Activated CD4-positive, alpha-beta T cell treated with anti-CD3 and anti-CD28 coated beads, Interleukin-2, Interleukin-6, amounts not matched to agents 100 ng/mL and 50 ng/mL, durations not matched to agents 16 hours and 8 hours (primary cell): ENCODE data around the gene ERBB2.
A peak's percentile ranks its signal among the peaks of the same experiment; 100 is the strongest.

Source experiments
- DNase-seq: peaks from one replicate; pipeline ENCODE4 v3.0.0-alpha.2; 2020

Gene ERBB2

DNA sequence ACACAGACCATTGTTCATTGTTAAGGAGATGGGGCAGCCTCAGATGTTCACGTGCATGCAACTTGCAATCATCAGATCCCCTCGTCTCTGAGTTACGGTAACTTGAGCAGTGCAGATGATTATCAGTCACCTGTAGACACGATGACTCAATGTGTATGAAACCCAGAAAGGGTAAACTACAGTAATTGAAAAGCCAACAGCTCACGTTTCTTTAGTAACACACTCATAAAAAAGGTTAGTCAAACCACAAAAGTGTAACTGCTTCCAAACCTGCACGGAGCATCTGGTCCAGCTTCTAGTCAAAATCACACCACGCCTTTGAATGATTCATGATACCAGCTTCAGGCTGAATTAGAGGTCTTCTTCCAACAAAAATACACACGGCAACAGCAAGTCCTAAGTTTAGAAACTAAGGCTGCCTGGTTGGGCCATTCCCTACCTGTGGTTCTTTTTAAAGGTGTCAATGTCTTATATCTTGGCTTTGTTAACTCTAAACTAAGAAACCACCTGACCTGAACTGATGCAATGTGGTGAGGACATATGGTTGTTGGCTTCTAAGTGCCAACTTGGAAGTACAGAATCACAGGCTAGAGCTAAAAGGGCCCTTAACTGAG lies 70.2 kb downstream of the ERBB2 start:
- peak; percentile 93 for DNase-seq

DNA sequence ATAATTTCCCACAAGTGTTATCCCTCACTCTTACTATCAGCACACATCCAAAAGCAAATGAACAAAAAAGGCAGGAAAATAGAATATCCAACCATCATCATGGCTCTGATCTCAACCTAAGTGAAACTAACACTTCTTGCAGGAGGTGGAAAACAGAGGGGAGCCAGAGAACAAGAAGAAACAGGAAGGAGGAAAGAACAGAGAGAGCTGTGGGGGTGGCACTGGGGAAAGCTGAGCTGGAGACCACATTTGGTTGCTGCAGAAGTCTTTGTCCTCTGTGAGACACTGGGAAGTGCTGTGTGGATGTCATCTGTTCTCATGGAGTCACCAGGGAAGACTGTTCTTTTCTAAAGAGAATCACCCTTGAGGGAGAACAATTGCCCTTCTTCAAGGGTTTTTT lies 72.6 kb downstream of the ERBB2 start:
- no peak for DNase-seq

GRCh38 chr17:39772987-39773934 lies 73.4 kb downstream of the ERBB2 start:
- no peak for DNase-seq

- DNase-seq, result peak; percentile 60
These were observed 74.2 kb downstream of the ERBB2 start for GRCh38 chr17:39774047-39774446.

DNA sequence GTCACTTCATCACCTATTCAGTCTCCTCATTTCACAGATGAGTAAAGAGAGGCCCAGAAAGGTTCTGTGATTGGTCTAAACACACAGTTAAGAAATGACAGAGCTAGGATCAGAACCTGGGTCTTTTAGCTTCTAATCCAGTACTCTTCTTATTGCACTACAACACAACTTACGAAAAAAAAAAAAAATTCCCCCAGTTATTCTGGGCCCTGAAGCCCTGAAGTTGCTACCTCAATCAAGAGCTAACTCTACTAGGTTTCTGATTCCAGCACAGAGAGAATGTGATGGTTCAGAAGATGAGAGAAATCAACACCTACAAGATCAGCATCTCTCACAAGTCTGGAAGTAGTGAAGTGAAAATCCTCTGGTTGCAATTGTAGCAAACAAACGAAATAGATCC lies 75.2 kb downstream of the ERBB2 start:
- DNase-seq, result peak; percentile 69

GRCh38 chr17:39776252-39776651 lies 76.4 kb downstream of the ERBB2 start:
- peak; percentile 53 for DNase-seq

GRCh38 chr17:39777534-39778365 lies 77.9 kb downstream of the ERBB2 start:
- peak; percentile 74 for DNase-seq
